Chondrocyte (in vitro differentiated cells): ENCODE measurements around the gene TECPR2. TPM values are rescaled to one million over a fixed set of nuclear protein-coding genes. Genes with fewer than 3 reads are reported as not detected.

ENCODE experiments used
- DNase-seq: peaks from one replicate; pipeline ENCODE4 v3.0.0; 2021; ENCODE audit warnings: mixed read lengths, low spot score
- H3K27ac Mint-ChIP-seq: one replicate; pipeline ENCODE4 v1.8.0; 2021; ENCODE audit warnings: mild to moderate bottlenecking, moderate library complexity, mixed read lengths; ENCODE audit not compliant: unreplicated experiment
- H3K27me3 Mint-ChIP-seq: 2 replicates; pipeline ENCODE4 v1.8.0; 2021; ENCODE audit warnings: low read depth, mixed read lengths
- H3K36me3 Mint-ChIP-seq: 2 replicates; pipeline ENCODE4 v1.8.0; 2021; ENCODE audit warnings: low read depth, mixed read lengths
- H3K4me1 Mint-ChIP-seq: 2 replicates; pipeline ENCODE4 v1.8.0; 2021; ENCODE audit warnings: low read depth, mild to moderate bottlenecking, mixed read lengths
- H3K4me3 Mint-ChIP-seq: one replicate; pipeline ENCODE4 v1.8.0; 2021; ENCODE audit warnings: mild to moderate bottlenecking, moderate library complexity, mixed read lengths; ENCODE audit not compliant: unreplicated experiment
- H3K9me3 Mint-ChIP-seq: 2 replicates; pipeline ENCODE4 v1.8.0; 2021; ENCODE audit warnings: low read depth, mixed read lengths
- CTCF ChIP-seq: fragments of 200-600 bp; sonication (generic); IDR thresholded peaks from 2 replicates; pipeline ENCODE4 v1.5.0; 2021; ENCODE audit warnings: antibody characterized with exemption, mild to moderate bottlenecking, moderate library complexity
- total RNA-seq: library from RNA; stranded (reverse); gene quantifications from 3 replicates; pipeline ENCODE4 v1.2.1, GENCODE V29; 2021

The TECPR2 gene
- total RNA-seq, 1 donor from 2014 or later = 32.2 TPM

GRCh38 chr14:102363182-102363943, 622 bp downstream of the TECPR2 start:
- TF ChIP-seq CTCF = no peak
- no peaks in the 10 kb centered on the region for H3K36me3 Mint-ChIP-seq
- H3K27ac Mint-ChIP-seq = peak overlapping the region; percentile 96
- peak; percentile 89 for DNase-seq
- no peak overlapping the region for H3K4me3 Mint-ChIP-seq
- no peaks in the 10 kb centered on the region for H3K27me3 Mint-ChIP-seq
- no peaks in the 10 kb centered on the region for H3K9me3 Mint-ChIP-seq
- H3K4me1 Mint-ChIP-seq = peaks cover 13% of the 10 kb centered on the region

GRCh38 chr14:102370305-102370809, 7.6 kb downstream of the TECPR2 start:
- Mint-ChIP-seq H3K27me3 (no peaks in the 10 kb centered on the region), H3K27ac (no peak overlapping the region), H3K4me3 (no peak overlapping the region), H3K4me1 (peaks cover 10% of the 10 kb centered on the region), H3K9me3 (no peaks in the 10 kb centered on the region), H3K36me3 (peaks cover 2% of the 10 kb centered on the region)
- DNase-seq = no peak
- no peak for TF ChIP-seq CTCF

- H3K27me3 Mint-ChIP-seq = no peaks in the 10 kb centered on the region
- no peaks in the 10 kb centered on the region for H3K9me3 Mint-ChIP-seq
- H3K36me3 Mint-ChIP-seq = peaks cover 2% of the 10 kb centered on the region
- no peak for DNase-seq
- peaks cover 10% of the 10 kb centered on the region for H3K4me1 Mint-ChIP-seq
- TF ChIP-seq CTCF = no peak
- H3K4me3 Mint-ChIP-seq = no peak overlapping the region
- no peak overlapping the region for H3K27ac Mint-ChIP-seq
These were observed 8.6 kb downstream of the TECPR2 start for GRCh38 chr14:102371361-102371760.

GRCh38 chr14:102373110-102373509, 10.4 kb downstream of the TECPR2 start:
- TF ChIP-seq CTCF = no peak
- Mint-ChIP-seq H3K27ac (no peak overlapping the region), H3K9me3 (no peaks in the 10 kb centered on the region), H3K27me3 (no peaks in the 10 kb centered on the region), H3K4me1 (peaks cover 10% of the 10 kb centered on the region), H3K36me3 (peaks cover 5% of the 10 kb centered on the region), H3K4me3 (no peak overlapping the region)
- no peak for DNase-seq

- TF ChIP-seq CTCF = no peak
- Mint-ChIP-seq H3K4me3 (no peak overlapping the region), H3K27ac (no peak overlapping the region), H3K4me1 (peaks cover 10% of the 10 kb centered on the region), H3K36me3 (peaks cover 8% of the 10 kb centered on the region), H3K27me3 (no peaks in the 10 kb centered on the region), H3K9me3 (no peaks in the 10 kb centered on the region)
- DNase-seq = no peak
These were observed 11.5 kb downstream of the TECPR2 start for GRCh38 chr14:102374264-102374663.
